ENCODE results near the gene OR9A4. TPM values are rescaled to one million over a fixed set of nuclear protein-coding genes. Genes with fewer than 3 reads are reported as not detected.

The OR9A4 gene
- total RNA-seq, 1 donor from 2014 or later, result 0.31 TPM

DNA sequence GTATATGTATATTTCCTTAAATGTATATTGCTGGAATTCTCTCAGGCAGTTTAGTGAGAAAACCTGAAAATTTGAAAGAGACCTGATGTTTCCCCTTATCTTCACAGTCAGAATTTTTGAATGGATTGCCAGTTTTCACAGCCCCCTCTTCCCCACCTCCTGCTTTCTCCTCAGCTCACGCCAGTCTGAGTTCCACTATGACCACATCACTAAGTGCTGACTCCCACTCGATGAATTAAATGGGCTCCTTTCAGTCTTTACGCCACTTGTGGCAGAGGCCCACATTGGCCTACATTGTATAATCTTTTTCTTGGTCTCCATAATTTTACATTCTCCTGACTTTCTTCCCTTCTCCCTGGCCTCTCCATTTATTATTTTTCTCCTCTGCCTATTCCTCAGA is 33.7 kb downstream of the OR9A4 start:
- no peak for DNase-seq (ENCODE audit: low spot score, unreplicated experiment)
- Mint-ChIP-seq H3K9me3 (ENCODE audit: low read depth) (no peaks in the 10 kb centered on the region), H3K4me3 (ENCODE audit: low read depth) (no peak overlapping the region), H3K36me3 (ENCODE audit: insufficient read depth) (no peaks in the 10 kb centered on the region), H3K4me1 (ENCODE audit: low read depth) (peaks cover 1% of the 10 kb centered on the region), H3K27ac (no peak overlapping the region), H3K27me3 (no peaks in the 10 kb centered on the region)
- TF ChIP-seq, protein P1, sequence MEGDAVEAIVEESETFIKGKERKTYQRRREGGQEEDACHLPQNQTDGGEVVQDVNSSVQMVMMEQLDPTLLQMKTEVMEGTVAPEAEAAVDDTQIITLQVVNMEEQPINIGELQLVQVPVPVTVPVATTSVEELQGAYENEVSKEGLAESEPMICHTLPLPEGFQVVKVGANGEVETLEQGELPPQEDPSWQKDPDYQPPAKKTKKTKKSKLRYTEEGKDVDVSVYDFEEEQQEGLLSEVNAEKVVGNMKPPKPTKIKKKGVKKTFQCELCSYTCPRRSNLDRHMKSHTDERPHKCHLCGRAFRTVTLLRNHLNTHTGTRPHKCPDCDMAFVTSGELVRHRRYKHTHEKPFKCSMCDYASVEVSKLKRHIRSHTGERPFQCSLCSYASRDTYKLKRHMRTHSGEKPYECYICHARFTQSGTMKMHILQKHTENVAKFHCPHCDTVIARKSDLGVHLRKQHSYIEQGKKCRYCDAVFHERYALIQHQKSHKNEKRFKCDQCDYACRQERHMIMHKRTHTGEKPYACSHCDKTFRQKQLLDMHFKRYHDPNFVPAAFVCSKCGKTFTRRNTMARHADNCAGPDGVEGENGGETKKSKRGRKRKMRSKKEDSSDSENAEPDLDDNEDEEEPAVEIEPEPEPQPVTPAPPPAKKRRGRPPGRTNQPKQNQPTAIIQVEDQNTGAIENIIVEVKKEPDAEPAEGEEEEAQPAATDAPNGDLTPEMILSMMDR (IDR thresholded peaks at IDR 0.05; ENCODE audit: unreplicated experiment), result no peak

DNA sequence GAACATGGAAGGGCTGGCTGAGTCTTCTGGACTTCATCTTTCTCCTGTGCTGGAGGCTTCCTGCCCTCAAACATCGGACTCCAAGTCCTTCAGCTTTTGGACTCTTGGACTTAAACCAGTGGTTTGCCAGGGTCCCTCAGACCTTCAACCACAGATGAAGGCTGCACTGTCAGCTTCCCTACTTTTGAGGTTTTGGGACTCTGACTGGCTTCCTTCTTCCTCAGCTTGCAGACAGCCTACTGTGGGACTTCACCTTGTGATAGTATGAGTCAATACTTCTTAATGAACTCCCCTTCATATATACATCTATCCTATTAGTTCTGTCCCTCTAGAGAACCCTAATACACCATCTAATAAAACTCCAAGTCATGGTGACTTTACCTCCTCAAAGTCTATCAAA is 34.6 kb downstream of the OR9A4 start:
- H3K27ac Mint-ChIP-seq, result no peak overlapping the region
- H3K4me3 Mint-ChIP-seq (ENCODE audit: low read depth), result no peak overlapping the region
- H3K27me3 Mint-ChIP-seq, result no peaks in the 10 kb centered on the region
- no peaks in the 10 kb centered on the region for H3K9me3 Mint-ChIP-seq (ENCODE audit: low read depth)
- TF ChIP-seq, protein P1 (IDR thresholded peaks at IDR 0.05; ENCODE audit: unreplicated experiment), result no peak
- H3K36me3 Mint-ChIP-seq (ENCODE audit: insufficient read depth), result no peaks in the 10 kb centered on the region
- H3K4me1 Mint-ChIP-seq (ENCODE audit: low read depth), result peaks cover 1% of the 10 kb centered on the region
- no peak for DNase-seq (ENCODE audit: low spot score, unreplicated experiment)

DNA sequence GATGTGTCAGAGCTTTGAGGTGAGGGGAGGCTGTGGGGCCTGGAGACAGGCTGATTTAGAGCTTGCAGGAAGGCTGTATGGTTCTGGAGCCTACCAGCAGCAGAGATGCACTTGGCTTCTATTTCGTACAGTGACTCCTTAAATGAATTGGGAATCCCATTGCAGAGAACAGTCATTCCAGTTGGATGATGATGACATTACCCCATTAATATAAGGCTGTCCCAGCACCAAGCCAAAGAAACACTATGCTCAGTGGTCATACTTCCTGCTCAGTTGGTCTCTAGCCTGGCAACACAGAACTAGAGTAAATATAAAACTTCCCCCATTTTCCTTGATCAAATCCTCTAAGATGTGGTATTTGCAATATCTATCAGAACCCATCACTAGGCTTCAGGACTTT is 36.3 kb downstream of the OR9A4 start:
- Mint-ChIP-seq H3K27ac (no peak overlapping the region), H3K9me3 (ENCODE audit: low read depth) (no peaks in the 10 kb centered on the region), H3K27me3 (no peaks in the 10 kb centered on the region), H3K4me3 (ENCODE audit: low read depth) (no peak overlapping the region), H3K4me1 (ENCODE audit: low read depth) (no peaks in the 10 kb centered on the region), H3K36me3 (ENCODE audit: insufficient read depth) (no peaks in the 10 kb centered on the region)
- no peak for DNase-seq (ENCODE audit: low spot score, unreplicated experiment)
- TF ChIP-seq, protein P1 (IDR thresholded peaks at IDR 0.05; ENCODE audit: unreplicated experiment), result no peak

DNA sequence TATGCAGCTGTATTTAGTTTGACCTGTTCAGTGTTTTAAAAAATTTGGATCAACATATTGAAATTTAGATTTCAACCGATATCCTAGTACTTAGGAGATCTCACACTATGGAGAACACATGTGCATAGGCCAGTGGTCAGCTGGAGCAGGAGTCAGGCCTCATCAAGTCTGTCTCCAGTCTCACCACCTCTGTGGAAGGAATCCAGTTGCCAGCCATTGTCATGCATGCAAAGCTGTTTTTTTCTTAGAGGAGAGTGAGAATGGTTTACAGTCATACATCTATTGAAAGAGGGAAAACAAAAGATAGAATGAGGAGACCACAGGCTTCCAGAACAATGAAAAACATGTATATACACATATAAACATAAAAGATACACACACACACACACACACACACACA is 38.1 kb downstream of the OR9A4 start:
- no peak for DNase-seq (ENCODE audit: low spot score, unreplicated experiment)
- no peaks in the 10 kb centered on the region for H3K4me1 Mint-ChIP-seq (ENCODE audit: low read depth)
- no peaks in the 10 kb centered on the region for H3K27me3 Mint-ChIP-seq
- H3K27ac Mint-ChIP-seq, result no peak overlapping the region
- TF ChIP-seq, protein P1 (IDR thresholded peaks at IDR 0.05; ENCODE audit: unreplicated experiment), result no peak
- no peaks in the 10 kb centered on the region for H3K9me3 Mint-ChIP-seq (ENCODE audit: low read depth)
- H3K4me3 Mint-ChIP-seq (ENCODE audit: low read depth), result no peak overlapping the region
- H3K36me3 Mint-ChIP-seq (ENCODE audit: insufficient read depth), result no peaks in the 10 kb centered on the region

DNA sequence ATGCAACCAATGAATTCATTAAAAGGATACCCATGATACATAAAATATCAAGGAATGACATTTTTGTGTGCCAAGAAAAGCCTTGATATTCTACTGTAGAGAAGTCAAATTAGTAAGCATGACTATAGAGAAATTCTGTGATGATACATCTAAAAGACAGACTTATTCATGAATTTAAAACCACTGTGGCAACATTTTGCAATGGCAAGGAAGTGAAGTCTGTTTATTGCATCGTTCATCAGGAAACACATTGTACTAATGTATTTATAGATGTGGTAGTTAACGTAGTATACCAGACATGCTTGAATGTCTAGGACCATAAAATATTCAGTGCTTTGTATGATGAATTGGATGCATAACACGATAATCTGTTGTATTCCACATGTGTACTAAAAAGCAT is 39.9 kb downstream of the OR9A4 start:
- DNase-seq (ENCODE audit: low spot score, unreplicated experiment), result no peak
- Mint-ChIP-seq H3K27ac (no peak overlapping the region), H3K9me3 (ENCODE audit: low read depth) (no peaks in the 10 kb centered on the region), H3K4me3 (ENCODE audit: low read depth) (no peak overlapping the region), H3K36me3 (ENCODE audit: insufficient read depth) (no peaks in the 10 kb centered on the region), H3K27me3 (no peaks in the 10 kb centered on the region), H3K4me1 (ENCODE audit: low read depth) (no peaks in the 10 kb centered on the region)
- TF ChIP-seq, protein P1 (IDR thresholded peaks at IDR 0.05; ENCODE audit: unreplicated experiment), result no peak
